NCI-H82 (cell line): ENCODE measurements around the gene FAM24A.
"Not testable (repeated sequence)": the region's sequence is repeated elsewhere in the genome, so short reads cannot be mapped to it uniquely, and the experiment has no call there.

Experiments
- DNase-seq: peaks from one replicate; lab custom pipeline; 2025; lab: John Stamatoyannopoulos, UW

The FAM24A gene

GRCh38 chr10:122910310-122910709 is at the start of gene FAM24A:
FAM24A (plus strand) TSS chr10:122910610; CDS start chr10:122911635, 1,025 bp downstream.
- DNase-seq: no peak

GRCh38 chr10:122861711-122862161 is 48.7 kb upstream of the FAM24A start:
- no peak for DNase-seq

- peak; percentile 6 for DNase-seq
Measured at GRCh38 chr10:122863216-122864193, 46.9 kb upstream of the FAM24A start.

GRCh38 chr10:122864194-122864592 is 46.2 kb upstream of the FAM24A start:
- DNase-seq: no peak

- DNase-seq: no peak
Measured at GRCh38 chr10:122864901-122865300, 45.5 kb upstream of the FAM24A start.

GRCh38 chr10:122866757-122867482 is 43.5 kb upstream of the FAM24A start:
- not testable (repeated sequence) for DNase-seq

GRCh38 chr10:122868768-122869167 is 41.6 kb upstream of the FAM24A start:
- DNase-seq: not testable (repeated sequence)

- DNase-seq: not testable (repeated sequence)
Measured at GRCh38 chr10:122871947-122872346, 38.5 kb upstream of the FAM24A start.

- DNase-seq: no peak
Measured at GRCh38 chr10:122875843-122876466, 34.5 kb upstream of the FAM24A start.

- DNase-seq: no peak
Measured at GRCh38 chr10:122876467-122876855, 33.9 kb upstream of the FAM24A start.

GRCh38 chr10:122877264-122877663 is 33.1 kb upstream of the FAM24A start:
- DNase-seq: no peak

- peak; percentile 48 for DNase-seq
Measured at GRCh38 chr10:122878799-122879338, 31.5 kb upstream of the FAM24A start.

GRCh38 chr10:122879339-122880273 is 30.8 kb upstream of the FAM24A start, which contains the start of gene FAM24B:
FAM24B (minus strand) TSS chr10:122879581; CDS start chr10:122850515, 29,066 bp downstream.
- peak; percentile 98 for DNase-seq

GRCh38 chr10:122882766-122883165 is 27.6 kb upstream of the FAM24A start:
- DNase-seq: no peak

GRCh38 chr10:122884166-122884565 is 26.2 kb upstream of the FAM24A start:
- DNase-seq: no peak

GRCh38 chr10:122894261-122894944 is 16.0 kb upstream of the FAM24A start:
- DNase-seq: no peak

GRCh38 chr10:122903861-122904260 is 6.5 kb upstream of the FAM24A start:
- DNase-seq: not testable (repeated sequence)

GRCh38 chr10:122911889-122912484 is 1.6 kb downstream of the FAM24A start:
- no peak for DNase-seq

GRCh38 chr10:122915700-122916099 is 5.3 kb downstream of the FAM24A start:
- DNase-seq: no peak

GRCh38 chr10:122930140-122930539 is 19.7 kb downstream of the FAM24A start:
- no peak for DNase-seq
